Measurements from ENCODE around the gene ILRUN. TPM values are rescaled to one million over a fixed set of nuclear protein-coding genes. Genes with fewer than 3 reads are reported as not detected.
"Not testable (repeated sequence)": the region's sequence is repeated elsewhere in the genome, so short reads cannot be mapped to it uniquely, and the experiment has no call there.

Gene ILRUN
- total RNA-seq, 1 experiment from 2014 or later, result 62.8 TPM

GRCh38 chr6:34744294-34744647 lies 47.7 kb upstream of the ILRUN start:
- intact Hi-C loops (cut with micrococcal nuclease; ENCODE audit: unreplicated experiment); H3K4me1 ChIP-seq (ENCODE audit: control insufficient read depth, insufficient read depth, low read length); in situ Hi-C loops (cut with HindIII; ENCODE audit: low pct_unique_long_range_greater_than_20kb, low sequenced_read_pairs); H3K9me3 ChIP-seq (ENCODE audit: control insufficient read depth, insufficient read depth, low read depth, low read length); H3K27ac ChIP-seq (ENCODE audit: low read length); H3K27me3 ChIP-seq (ENCODE audit: control insufficient read depth, insufficient read depth, low read length); DNase-seq (ENCODE audit: low read depth, low spot score); H3K4me3 ChIP-seq (ENCODE audit: low read depth in 2 of 2, low read length in 2 of 2); CTCF ChIA-PET; BruUV-seq (replicated peaks); H3K36me3 ChIP-seq (ENCODE audit: control insufficient read depth, insufficient read depth, low read length); ATAC-seq: not testable (repeated sequence)
- POLR2A ChIA-PET, result interaction anchor here (0.7 kb wide), 1 partner anchor 606 kb away, joined by 3 read pairs; no protein-coding TSS in a partner anchor

GRCh38 chr6:34743625-34744293 lies 47.2 kb upstream of the ILRUN start:
- CTCF ChIA-PET, result no interaction called here
- Histone ChIP-seq H3K36me3 (ENCODE audit: control insufficient read depth, insufficient read depth, low read length) (no peaks in the 10 kb centered on the region), H3K4me3 (ENCODE audit: low read depth in 2 of 2, low read length in 2 of 2) (no peak overlapping the region), H3K9me3 (ENCODE audit: control insufficient read depth, insufficient read depth, low read depth, low read length) (no peaks in the 10 kb centered on the region), H3K27ac (ENCODE audit: low read length) (no peak overlapping the region), H3K27me3 (ENCODE audit: control insufficient read depth, insufficient read depth, low read length) (no peaks in the 10 kb centered on the region), H3K4me1 (ENCODE audit: control insufficient read depth, insufficient read depth, low read length) (no peaks in the 10 kb centered on the region)
- DNase-seq (ENCODE audit: low read depth, low spot score) (no peak), ATAC-seq (no peak)
- intact Hi-C loops (cut with micrococcal nuclease; ENCODE audit: unreplicated experiment) (no loop called here), in situ Hi-C loops (cut with HindIII; ENCODE audit: low pct_unique_long_range_greater_than_20kb, low sequenced_read_pairs) (no loop called here)
- BruUV-seq (replicated peaks), result no TSS peak
- POLR2A ChIA-PET, result interaction anchor here (0.6 kb wide), 1 partner anchor 941 kb away, joined by 3 read pairs; no protein-coding TSS in a partner anchor
- TF ChIP-seq SIN3A (IDR thresholded peaks at IDR 0.05; ENCODE audit: borderline replicate concordance, insufficient read depth, low read depth, low read length) (no peak), POLR2AphosphoS5 (IDR thresholded peaks at IDR 0.05; ENCODE audit: low read depth, low read length) (no peak), REST (IDR thresholded peaks at IDR 0.05; ENCODE audit: insufficient read depth in 1 of 2, low read depth in 2 of 2, low read length in 1 of 2) (no peak)

- TF ChIP-seq TCF7L2 (IDR thresholded peaks at IDR 0.05; ENCODE audit: low read depth, low read length), result no peak
- TF ChIP-seq SIN3A (IDR thresholded peaks at IDR 0.05; ENCODE audit: borderline replicate concordance, insufficient read depth, low read depth, low read length), result no peak
- no peak for TF ChIP-seq REST (IDR thresholded peaks at IDR 0.05; ENCODE audit: insufficient read depth in 1 of 2, low read depth in 2 of 2, low read length in 1 of 2)
- no peak for TF ChIP-seq CTCF (IDR thresholded peaks at IDR 0.05)
- TF ChIP-seq POLR2AphosphoS5 (IDR thresholded peaks at IDR 0.05; ENCODE audit: low read depth, low read length), result no peak
- Histone ChIP-seq H3K27ac (ENCODE audit: low read length) (no peak overlapping the region), H3K27me3 (ENCODE audit: control insufficient read depth, insufficient read depth, low read length) (no peaks in the 10 kb centered on the region), H3K36me3 (ENCODE audit: control insufficient read depth, insufficient read depth, low read length) (no peaks in the 10 kb centered on the region), H3K9me3 (ENCODE audit: control insufficient read depth, insufficient read depth, low read depth, low read length) (no peaks in the 10 kb centered on the region), H3K4me1 (ENCODE audit: control insufficient read depth, insufficient read depth, low read length) (no peaks in the 10 kb centered on the region), H3K4me3 (ENCODE audit: low read depth in 2 of 2, low read length in 2 of 2) (no peak overlapping the region)
- ChIA-PET CTCF (no interaction called here), POLR2A (interaction anchor here (0.9 kb wide), 1 partner anchor 20 kb away, joined by 7 read pairs; no protein-coding TSS in a partner anchor)
- intact Hi-C loops (cut with micrococcal nuclease; ENCODE audit: unreplicated experiment), result no loop called here
- BruUV-seq (replicated peaks), result no TSS peak
- ATAC-seq, result no peak
- in situ Hi-C loops (cut with HindIII; ENCODE audit: low pct_unique_long_range_greater_than_20kb, low sequenced_read_pairs), result no loop called here
- DNase-seq (ENCODE audit: low read depth, low spot score), result no peak
Measured at GRCh38 chr6:34742094-34742493, 45.5 kb upstream of the ILRUN start.

Measured in Panc1 (cell line).